Measurements from ENCODE around the gene HOXC4. TPM values are rescaled to one million over a fixed set of nuclear protein-coding genes. Genes with fewer than 3 reads are reported as not detected.

HOXC4 gene
- polyA plus RNA-seq, 3 donors from 2014 or later: 0.45 to 0.99 (median 0.92) TPM

DNA sequence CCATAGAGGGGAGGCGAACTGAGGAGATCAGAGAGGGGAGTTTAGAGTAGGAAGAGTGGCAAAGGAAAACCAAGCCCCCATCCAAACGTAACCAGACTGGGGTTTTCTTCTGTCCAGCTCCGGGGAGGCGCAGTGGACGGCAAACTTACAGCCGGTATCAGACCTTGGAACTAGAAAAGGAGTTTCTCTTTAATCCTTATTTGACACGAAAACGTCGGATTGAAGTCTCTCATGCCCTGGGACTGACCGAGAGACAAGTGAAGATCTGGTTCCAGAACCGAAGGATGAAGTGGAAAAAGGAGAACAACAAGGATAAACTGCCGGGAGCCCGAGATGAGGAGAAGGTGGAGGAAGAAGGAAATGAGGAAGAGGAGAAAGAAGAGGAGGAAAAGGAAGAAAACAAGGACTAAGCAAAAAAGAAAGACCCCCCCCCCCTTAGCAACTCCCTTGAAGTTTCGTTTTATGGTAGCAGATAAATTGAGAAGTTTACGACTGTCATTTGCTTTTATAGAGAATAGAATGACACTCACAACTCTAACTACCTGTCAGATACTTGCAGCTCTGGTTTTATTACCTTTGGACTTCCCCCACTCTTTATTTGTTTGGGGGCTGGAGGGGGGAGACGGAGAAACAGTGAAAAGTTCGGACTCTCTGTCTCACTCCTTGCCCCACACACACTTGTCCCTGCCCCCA lies 42.5 kb upstream of the HOXC4 start:
- H3K4me1 Mint-ChIP-seq: peaks cover 18 to 25% of the 10 kb centered on the region in 2 donors
- no peak for DNase-seq
- peaks cover 48 to 80% (median 75%) of the 10 kb centered on the region in 3 donors for H3K27me3 Mint-ChIP-seq (ENCODE audit: low read depth in 3 of 3)
- peak overlapping the region in 2 of 5 donors; percentile 27 to 46 for H3K4me3 Mint-ChIP-seq
- no peak overlapping the region for H3K27ac Mint-ChIP-seq
- H3K36me3 Mint-ChIP-seq: no peaks in the 10 kb centered on the region
- peaks cover 0 to 3% (median 0%) of the 10 kb centered on the region in 6 donors for H3K9me3 Mint-ChIP-seq

GRCh38 chr12:54011665-54012532 lies 41.7 kb upstream of the HOXC4 start:
- H3K4me3 Mint-ChIP-seq: peak overlapping the region in 1 of 5 donors; percentile 18
- DNase-seq: no peak
- H3K9me3 Mint-ChIP-seq: peaks cover 0 to 3% (median 0%) of the 10 kb centered on the region in 6 donors
- H3K27ac Mint-ChIP-seq: no peak overlapping the region
- peaks cover 46 to 77% (median 76%) of the 10 kb centered on the region in 3 donors for H3K27me3 Mint-ChIP-seq (ENCODE audit: low read depth in 3 of 3)
- H3K36me3 Mint-ChIP-seq: no peaks in the 10 kb centered on the region
- peaks cover 15 to 20% of the 10 kb centered on the region in 2 donors for H3K4me1 Mint-ChIP-seq

DNA sequence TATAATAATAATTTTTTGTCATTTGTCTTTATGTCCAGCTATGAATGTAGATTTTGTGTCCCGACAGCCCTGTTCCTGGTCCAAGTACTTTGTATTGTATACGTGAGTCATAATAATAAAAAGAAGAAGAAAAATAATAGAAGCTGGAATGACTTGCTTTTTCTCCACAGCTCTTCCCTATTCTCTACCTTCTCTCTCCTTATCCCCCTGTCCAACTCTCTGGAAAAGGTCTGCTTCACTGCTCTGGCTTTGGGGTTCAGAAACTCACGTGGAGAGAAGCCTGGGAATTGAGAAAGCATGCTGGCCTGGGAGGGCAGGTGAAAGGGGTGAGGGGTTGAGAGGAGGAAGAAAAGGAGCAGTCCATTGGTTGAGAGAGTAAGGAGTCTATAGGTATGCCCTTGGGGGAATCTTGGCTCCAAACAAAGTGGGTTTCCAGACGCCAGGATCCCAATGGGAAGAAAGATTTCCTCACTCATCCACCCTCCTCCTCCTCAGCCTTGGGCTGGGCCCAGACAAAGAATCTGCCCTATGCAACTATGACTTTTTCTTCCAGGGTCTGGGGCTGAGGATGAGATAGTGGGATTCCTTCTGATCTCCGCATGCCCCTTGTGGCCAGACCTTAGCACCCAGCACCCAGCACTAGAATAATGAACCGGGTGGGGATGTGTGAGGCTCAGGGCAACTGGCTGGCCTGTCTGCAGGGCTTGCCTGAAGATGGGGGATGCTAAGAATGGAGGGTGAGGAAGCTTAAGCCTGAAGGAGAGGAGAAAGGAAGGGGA lies 40.8 kb upstream of the HOXC4 start:
- Mint-ChIP-seq H3K4me3 (no peak overlapping the region), H3K36me3 (no peaks in the 10 kb centered on the region), H3K4me1 (peaks cover 22 to 29% of the 10 kb centered on the region in 2 donors), H3K27me3 (ENCODE audit: low read depth in 3 of 3) (peaks cover 44 to 75% (median 75%) of the 10 kb centered on the region in 3 donors), H3K9me3 (peaks cover 0 to 3% (median 0%) of the 10 kb centered on the region in 6 donors), H3K27ac (peak overlapping the region in 1 of 6 donors; percentile 59)
- DNase-seq: no peak

- no peak for DNase-seq
- H3K27me3 Mint-ChIP-seq (ENCODE audit: low read depth in 3 of 3): peaks cover 39 to 64% (median 63%) of the 10 kb centered on the region in 3 donors
- no peaks in the 10 kb centered on the region for H3K36me3 Mint-ChIP-seq
- peak overlapping the region in 1 of 6 donors; percentile 20 for H3K27ac Mint-ChIP-seq
- H3K4me3 Mint-ChIP-seq: peak overlapping the region in 1 of 5 donors; percentile 7
- H3K9me3 Mint-ChIP-seq: peaks cover 0 to 2% (median 0%) of the 10 kb centered on the region in 6 donors
- H3K4me1 Mint-ChIP-seq: peaks cover 24 to 34% of the 10 kb centered on the region in 2 donors
Observed at GRCh38 chr12:54014377-54015017, 39.1 kb upstream of the HOXC4 start.

- peaks cover 0 to 2% (median 0%) of the 10 kb centered on the region in 6 donors for H3K9me3 Mint-ChIP-seq
- H3K27me3 Mint-ChIP-seq (ENCODE audit: low read depth in 3 of 3): peaks cover 35 to 64% (median 60%) of the 10 kb centered on the region in 3 donors
- DNase-seq: no peak
- H3K4me3 Mint-ChIP-seq: peak overlapping the region in 2 of 5 donors; percentile 12 to 35
- H3K36me3 Mint-ChIP-seq: no peaks in the 10 kb centered on the region
- H3K27ac Mint-ChIP-seq: peak overlapping the region in 1 of 6 donors; percentile 20
- peaks cover 24 to 37% of the 10 kb centered on the region in 2 donors for H3K4me1 Mint-ChIP-seq
Observed at GRCh38 chr12:54015018-54015931, 38.4 kb upstream of the HOXC4 start.

GRCh38 chr12:54016051-54016450 lies 37.6 kb upstream of the HOXC4 start:
- Mint-ChIP-seq H3K27ac (no peak overlapping the region), H3K4me3 (peak overlapping the region in 3 of 5 donors; percentile 13 to 38 (median 35))
- DNase-seq: no peak

DNA sequence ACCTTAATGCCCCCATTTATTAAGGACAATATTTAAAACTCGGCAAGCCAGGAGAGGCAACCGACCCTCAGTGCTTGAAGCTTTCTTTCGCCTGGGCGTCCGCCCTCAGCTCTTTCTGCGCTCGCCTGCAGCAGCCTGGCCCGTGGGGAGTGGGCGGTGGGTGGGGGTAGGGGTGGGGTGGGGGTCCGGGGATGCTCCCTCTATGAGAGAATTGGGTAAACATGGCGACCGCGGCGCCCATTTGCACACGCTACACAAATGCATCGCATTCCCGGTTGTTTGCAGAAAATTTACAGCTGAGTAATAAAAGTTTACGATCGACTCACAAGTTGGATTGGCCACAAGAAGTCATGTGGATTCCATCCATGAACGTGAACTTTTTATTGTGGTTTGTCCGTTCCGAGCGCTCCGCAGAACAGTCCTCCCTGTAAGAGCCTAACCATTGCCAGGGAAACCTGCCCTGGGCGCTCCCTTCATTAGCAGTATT lies 37.1 kb upstream of the HOXC4 start:
- Mint-ChIP-seq H3K9me3 (peaks cover 0 to 2% (median 0%) of the 10 kb centered on the region in 6 donors), H3K27ac (no peak overlapping the region), H3K4me3 (peak overlapping the region in 4 of 5 donors; percentile 13 to 49 (median 40)), H3K36me3 (no peaks in the 10 kb centered on the region), H3K27me3 (ENCODE audit: low read depth in 3 of 3) (peaks cover 26 to 57% (median 55%) of the 10 kb centered on the region in 3 donors), H3K4me1 (peaks cover 22 to 30% of the 10 kb centered on the region in 2 donors)
- DNase-seq: no peak

More at GRCh38 chr12:54016051-54016450, 37.6 kb upstream of the HOXC4 start:
- Mint-ChIP-seq H3K4me1 (peaks cover 23 to 35% of the 10 kb centered on the region in 2 donors), H3K36me3 (no peaks in the 10 kb centered on the region), H3K9me3 (peaks cover 0 to 2% (median 0%) of the 10 kb centered on the region in 6 donors), H3K27me3 (ENCODE audit: low read depth in 3 of 3) (peaks cover 30 to 62% (median 58%) of the 10 kb centered on the region in 3 donors)

GRCh38 chr12:54017027-54017788 lies 36.4 kb upstream of the HOXC4 start:
- no peaks in the 10 kb centered on the region for H3K36me3 Mint-ChIP-seq
- H3K27me3 Mint-ChIP-seq (ENCODE audit: low read depth in 3 of 3): peaks cover 28 to 57% (median 54%) of the 10 kb centered on the region in 3 donors
- peaks cover 0 to 2% (median 0%) of the 10 kb centered on the region in 6 donors for H3K9me3 Mint-ChIP-seq
- H3K4me3 Mint-ChIP-seq: peak overlapping the region; percentile 89 to 95 (median 93)
- H3K4me1 Mint-ChIP-seq: peaks cover 22 to 27% of the 10 kb centered on the region in 2 donors
- peak overlapping the region in 5 of 6 donors; percentile 68 to 87 (median 82) for H3K27ac Mint-ChIP-seq
- peak in 1 of 3 donors; percentile 24 for DNase-seq

- peak; percentile 81 to 89 (median 84) for DNase-seq
- H3K4me3 Mint-ChIP-seq: peak overlapping the region; percentile 89 to 95 (median 93)
- H3K27me3 Mint-ChIP-seq (ENCODE audit: low read depth in 3 of 3): peaks cover 32 to 55% (median 53%) of the 10 kb centered on the region in 3 donors
- peaks cover 22 to 27% of the 10 kb centered on the region in 2 donors for H3K4me1 Mint-ChIP-seq
- peak overlapping the region in 5 of 6 donors; percentile 68 to 87 (median 82) for H3K27ac Mint-ChIP-seq
- H3K9me3 Mint-ChIP-seq: peaks cover 0 to 2% (median 0%) of the 10 kb centered on the region in 6 donors
- no peaks in the 10 kb centered on the region for H3K36me3 Mint-ChIP-seq
Observed at GRCh38 chr12:54017878-54018467, 35.7 kb upstream of the HOXC4 start.

DNA sequence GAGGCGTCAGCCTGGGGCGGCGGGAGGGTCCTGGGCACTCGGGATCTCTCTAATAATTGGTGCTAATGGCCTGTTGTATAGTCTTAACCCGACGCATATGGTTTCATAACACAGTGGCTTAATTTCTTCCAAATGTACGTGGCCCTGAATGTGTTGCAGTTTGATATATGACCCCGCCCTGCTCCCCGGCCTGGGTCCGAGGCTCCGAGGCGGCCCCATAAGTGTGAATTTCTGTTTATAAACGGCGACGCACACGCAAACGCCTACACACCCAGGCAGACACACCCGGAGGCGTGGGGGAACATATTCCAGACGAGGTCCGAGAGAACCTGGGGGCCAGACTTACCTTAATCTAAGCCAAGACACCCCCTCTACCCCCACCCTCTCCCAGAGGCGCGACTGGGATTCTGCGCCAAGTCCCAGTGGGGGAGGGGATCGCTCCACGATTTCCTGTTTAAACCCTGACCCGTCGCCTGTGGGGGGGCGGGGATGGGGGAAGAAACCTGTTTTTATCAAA lies 35.1 kb upstream of the HOXC4 start:
- DNase-seq: no peak
- H3K27me3 Mint-ChIP-seq (ENCODE audit: low read depth in 3 of 3): peaks cover 31 to 55% (median 51%) of the 10 kb centered on the region in 3 donors
- H3K36me3 Mint-ChIP-seq: no peaks in the 10 kb centered on the region

More for the DNA sequence above, 35.1 kb upstream of the HOXC4 start:
- Mint-ChIP-seq H3K4me3 (peak overlapping the region; percentile 89 to 95 (median 93)), H3K27ac (peak overlapping the region in 3 of 6 donors; percentile 20 to 74 (median 45)), H3K4me1 (peaks cover 22 to 27% of the 10 kb centered on the region in 2 donors), H3K9me3 (peaks cover 0 to 2% (median 0%) of the 10 kb centered on the region in 6 donors)
